ENCODE measurements around the gene NAPB. TPM values are rescaled to one million over a fixed set of nuclear protein-coding genes. Genes with fewer than 3 reads are reported as not detected.
"Not testable (repeated sequence)": the region's sequence is repeated elsewhere in the genome, so short reads cannot be mapped to it uniquely, and the experiment has no call there.

The NAPB gene
- 10 to 100 TPM; 15.0 to 22.3 (median 18.7) TPM for polyA plus RNA-seq (ENCODE audit: insufficient read length in 4 of 4)

DNA sequence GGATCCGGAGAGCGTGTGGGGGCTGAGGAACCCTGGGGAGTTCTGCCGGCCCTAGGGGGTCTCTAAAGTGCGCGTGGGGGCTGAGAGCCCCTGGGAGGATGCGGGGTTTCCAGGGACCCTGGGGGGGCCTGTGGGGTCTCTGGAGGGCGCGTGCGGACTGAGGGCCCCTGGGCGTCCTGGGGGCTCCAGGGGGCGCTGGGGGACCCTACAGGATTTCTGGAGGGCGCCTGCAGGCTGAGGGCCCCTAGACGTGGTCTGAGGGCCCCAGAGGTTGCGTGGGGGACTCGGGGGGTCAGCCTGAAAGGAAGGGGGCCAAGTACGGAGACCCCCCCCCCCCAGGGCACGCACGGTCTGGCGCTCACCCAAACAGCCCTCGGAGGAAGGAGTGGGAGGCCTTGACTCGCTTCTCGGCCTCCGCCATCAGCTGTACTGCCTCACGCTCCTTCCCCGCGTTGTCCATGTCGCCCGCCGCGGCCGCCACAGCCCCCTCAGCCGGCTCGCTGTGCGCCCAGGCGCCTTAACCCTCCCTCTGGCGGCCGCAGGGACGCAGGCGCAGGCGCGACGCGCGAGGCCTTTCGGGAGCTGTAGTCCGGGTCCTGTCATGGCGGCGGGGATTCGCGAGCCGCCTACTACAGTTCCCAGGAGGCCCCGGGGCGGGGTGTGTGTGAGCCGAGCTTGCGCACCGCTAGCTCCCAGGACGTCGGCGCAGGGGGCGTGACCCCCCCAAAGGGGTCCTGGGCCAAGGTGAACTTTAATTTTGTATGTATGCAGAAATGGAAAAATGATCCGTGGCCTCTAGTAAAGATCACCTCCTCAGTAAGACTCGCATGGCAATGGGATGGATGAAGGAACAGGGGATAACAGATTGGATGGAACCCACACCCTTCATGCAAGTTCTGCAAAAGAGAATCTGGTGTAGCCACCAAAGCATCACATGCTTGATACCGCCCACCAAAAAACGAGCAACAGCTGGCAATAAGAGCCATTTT, at the start of gene NAPB:
Gene NAPB, minus strand, starts transcription at position 546 of the 989 bp plus-strand sequence. Its CDS starts 86 bp downstream, at position 460.
- peak; percentile 79 to 88 (median 86) for DNase-seq (ENCODE audit: low read depth in 4 of 4, low spot score in 3 of 4)

DNA sequence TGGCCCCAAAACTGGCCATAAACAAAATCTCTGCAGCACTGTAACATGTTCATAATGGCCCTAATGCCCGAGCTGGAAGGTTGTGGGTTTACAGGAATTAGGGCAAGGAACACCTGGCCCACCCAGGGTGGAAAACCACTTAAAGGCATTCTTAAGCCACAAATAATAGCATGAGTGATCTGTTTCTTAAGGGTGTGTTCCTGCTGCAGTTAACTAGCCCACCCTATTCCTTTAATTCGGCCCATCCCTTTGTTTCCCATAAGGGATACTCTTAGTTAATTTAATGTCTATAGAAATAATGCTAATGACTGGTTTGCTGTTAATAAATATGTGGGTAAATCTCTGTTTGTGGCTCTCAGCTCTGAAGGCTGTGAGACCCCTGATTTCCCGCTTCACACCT, 45.7 kb upstream of the NAPB start:
- DNase-seq (ENCODE audit: low read depth in 4 of 4, low spot score in 3 of 4), result not testable (repeated sequence)

DNA sequence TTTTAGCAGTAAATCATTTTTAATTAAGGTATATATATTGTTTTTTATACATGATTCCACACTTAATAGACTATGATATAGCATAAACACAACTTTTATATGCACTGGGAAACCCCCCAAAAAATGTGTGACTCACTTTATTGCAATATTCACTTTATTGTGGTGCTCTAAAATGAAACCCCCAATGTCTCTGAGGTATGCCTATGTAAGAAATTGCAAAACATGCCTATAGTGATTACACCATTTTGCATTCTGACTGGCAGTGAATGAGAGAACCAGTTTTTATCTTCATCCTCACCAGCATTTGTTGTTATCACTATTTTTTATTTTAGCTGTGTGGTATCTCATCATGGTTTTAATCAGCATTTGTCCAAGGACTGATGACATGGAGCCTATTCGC, 39.9 kb upstream of the NAPB start:
- DNase-seq (ENCODE audit: low read depth in 4 of 4, low spot score in 3 of 4), result no peak

DNA sequence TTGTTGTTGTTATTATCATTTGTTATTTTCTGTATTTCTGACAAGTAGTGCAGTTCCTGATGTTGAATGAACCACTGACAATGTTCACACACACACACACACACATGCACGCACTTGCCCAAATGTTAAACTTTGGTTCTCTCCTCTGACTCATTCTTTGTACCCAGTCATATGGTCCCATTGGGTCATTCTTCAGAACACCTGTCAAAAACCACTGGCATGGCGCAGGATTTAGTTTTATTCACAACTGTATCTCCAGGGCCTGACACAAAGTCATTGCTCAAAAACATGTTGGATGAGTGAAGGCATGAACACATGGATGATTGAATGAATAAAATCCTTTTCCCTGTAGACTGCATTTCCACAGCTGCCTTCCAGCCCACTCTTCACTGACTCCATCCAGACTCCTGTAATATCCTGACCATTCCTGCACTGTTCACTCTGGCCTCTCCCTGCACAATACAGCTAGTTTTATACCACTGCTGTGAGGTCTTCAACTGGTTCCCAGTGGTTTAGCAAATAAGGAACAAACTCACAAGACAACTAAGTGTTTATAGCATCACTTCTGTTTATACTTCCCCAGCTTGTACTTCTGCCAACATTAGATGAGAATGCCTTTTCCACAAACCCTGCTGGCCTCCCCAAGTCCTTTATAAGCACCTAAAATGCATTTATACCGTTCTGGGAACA, 38.3 kb upstream of the NAPB start:
- DNase-seq (ENCODE audit: low read depth in 4 of 4, low spot score in 3 of 4), result no peak

DNA sequence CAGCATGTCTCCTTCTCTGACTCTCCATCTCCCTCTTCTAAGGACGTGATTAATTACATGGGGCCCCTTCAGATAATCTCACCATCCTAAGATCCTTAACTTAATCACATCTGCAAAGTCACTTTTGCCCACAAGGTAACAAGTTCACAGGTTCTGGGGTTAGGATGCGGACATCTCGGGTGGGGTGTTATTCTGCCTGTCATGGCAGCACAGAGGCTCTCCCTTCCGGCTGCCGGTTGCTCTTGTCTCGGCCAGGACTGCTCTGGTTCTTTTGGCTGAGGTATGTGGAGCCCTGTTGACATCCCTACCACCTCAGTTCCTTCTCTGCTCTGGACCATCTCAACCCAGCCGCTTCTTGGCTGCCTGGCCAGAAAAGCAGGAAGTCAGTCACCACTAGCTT, 35.6 kb upstream of the NAPB start:
- no peak for DNase-seq (ENCODE audit: low read depth in 4 of 4, low spot score in 3 of 4)

DNA sequence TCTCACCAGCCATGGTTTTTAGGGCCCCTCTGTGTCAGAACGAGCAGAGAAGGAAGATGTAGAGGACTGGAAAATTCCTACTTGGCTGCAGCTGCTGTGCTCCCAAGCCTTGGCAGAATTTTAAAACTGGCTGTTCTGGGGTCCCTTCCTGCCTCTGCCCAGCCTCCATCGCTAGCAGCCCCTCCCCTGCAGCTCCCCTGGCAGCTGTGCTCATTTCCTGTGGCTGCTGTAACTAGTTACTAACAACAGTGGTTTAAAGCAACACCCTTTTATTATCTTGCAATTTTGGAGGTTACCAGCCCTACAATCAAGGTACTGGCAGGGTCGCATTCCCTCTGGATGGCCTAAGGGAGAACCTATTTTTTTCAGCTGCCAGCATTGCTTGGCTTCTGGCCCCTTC, 35.1 kb upstream of the NAPB start:
- no peak for DNase-seq (ENCODE audit: low read depth in 4 of 4, low spot score in 3 of 4)

DNA sequence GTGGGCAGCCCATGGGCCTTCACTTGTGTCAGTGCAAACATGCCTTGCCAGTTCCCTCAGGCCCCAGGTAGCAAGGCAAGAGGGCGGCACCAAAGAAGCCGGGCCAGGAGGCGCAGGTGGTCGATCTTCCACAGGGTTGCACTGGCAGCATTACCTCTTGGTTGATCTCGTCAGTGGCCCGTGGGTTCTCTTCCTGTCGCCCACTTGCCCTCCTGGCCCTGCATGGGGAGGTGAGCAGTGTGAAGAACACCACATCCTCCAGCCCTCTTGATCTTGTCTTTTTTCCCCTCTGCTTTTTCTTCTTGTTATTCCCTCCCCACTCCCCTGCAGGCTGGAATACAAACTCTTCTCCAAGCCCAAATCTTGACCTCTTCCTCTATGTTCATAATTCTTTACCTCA, 34.4 kb upstream of the NAPB start:
- DNase-seq (ENCODE audit: low read depth in 4 of 4, low spot score in 3 of 4), result no peak

DNA sequence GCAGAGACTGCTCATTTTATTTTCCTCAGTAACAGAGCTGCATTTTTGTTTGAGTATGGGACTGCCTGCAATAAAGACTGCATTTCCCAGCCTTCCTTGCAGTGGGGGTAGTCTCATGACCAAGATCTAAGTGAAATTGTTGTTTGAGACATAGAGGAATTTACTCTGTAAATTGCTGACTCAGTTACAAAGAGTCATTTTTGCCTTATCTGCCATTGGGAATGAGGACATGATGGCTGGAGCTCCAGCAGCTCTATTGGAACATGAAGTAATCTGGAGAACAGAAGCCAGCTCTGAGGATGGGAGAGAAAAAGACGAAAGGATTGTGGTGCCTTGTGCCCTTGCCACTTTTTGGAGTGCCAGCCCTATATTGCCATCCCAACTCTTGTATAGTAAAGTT, 33.5 kb upstream of the NAPB start:
- DNase-seq (ENCODE audit: low read depth in 4 of 4, low spot score in 3 of 4), result no peak

DNA sequence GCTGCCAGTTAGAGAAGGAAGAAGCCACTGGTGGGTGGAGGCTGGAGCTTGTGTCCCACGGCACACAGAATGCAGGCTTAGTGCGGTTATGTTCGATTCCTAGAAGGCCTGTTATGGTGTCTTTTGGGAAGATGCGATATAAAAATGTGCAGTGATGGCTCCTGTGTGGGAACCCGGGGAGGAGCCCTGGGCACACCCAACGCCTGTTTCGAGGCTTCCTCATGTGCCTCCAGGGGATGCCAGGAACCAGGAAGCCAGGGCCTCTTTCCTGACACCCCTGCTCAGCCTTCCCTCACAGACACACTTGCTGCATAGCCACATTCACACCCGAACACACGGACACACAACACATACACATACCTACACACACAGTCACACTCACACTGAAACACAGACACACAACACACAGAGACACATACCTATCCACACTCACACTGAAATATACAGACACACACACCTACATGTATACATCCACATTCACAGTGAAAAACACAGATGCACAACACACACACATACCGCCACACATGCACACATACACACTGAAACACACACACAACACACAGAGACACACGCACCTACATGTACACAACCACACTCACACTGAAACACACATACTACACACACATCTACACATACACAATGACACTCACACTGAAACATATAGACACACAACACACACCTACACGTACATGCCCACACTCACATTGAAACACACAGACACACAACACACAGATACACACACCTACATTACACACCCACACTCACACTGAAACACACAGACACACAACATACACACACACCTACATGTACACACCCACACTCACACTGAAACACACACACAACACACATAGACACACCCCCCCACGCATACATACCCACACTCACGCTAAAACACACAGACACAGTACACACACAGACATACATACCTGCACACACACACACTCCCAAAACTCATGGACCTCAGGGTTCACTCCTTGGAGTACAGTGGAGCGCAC, 32.6 kb upstream of the NAPB start:
- no peak for DNase-seq (ENCODE audit: low read depth in 4 of 4, low spot score in 3 of 4)

DNA sequence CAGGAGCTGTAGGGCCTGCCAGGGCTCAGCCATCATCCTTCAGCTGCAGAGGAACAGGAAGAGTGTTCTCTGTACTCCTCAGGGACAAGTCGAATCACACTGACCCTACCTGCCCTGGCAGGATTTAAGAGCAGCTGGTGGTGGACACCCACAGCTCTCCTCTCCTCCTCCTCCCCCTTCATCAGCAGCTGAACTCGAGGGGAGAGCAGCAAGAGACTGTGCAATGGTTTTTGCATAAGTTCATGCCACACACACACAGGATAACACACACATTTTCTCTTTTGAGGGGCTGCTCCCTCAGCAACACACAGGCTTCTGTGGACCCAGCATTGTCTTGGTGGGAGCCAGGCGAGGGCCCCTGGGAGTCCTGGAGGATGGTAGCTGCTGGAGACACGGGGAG, 31.5 kb upstream of the NAPB start, which contains the start of gene CST11:
Gene CST11, minus strand, starts transcription at position 101 of the 400 bp plus-strand sequence. Its CDS starts 65 bp downstream, at position 36.
- no peak for DNase-seq (ENCODE audit: low read depth in 4 of 4, low spot score in 3 of 4)

DNA sequence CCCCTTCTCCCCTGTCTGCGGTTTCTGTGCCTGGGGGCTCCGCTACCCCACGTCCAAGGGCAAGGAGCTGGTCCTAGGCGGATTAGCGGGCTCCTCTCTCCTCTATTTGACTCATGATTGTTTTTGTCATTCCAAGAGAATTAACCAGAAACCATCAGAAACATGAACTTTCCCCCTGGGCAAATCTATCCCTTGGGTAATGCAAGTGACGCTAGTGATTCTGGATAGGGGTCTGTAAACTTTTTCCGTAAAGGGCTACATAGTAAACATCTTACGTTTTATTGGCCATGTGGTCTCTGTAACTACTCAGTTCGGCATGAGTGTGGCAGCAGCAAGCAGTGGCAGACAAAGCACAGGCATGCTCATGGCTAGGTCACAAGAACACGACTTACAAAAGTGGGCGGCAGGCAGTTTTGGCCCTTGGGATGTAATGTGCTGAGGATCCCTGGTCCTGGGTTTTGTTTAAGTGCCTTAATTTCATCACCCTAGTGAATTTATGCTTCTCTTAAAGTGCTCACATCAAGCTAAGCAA, 30.7 kb upstream of the NAPB start:
- no peak for DNase-seq (ENCODE audit: low read depth in 4 of 4, low spot score in 3 of 4)

DNA sequence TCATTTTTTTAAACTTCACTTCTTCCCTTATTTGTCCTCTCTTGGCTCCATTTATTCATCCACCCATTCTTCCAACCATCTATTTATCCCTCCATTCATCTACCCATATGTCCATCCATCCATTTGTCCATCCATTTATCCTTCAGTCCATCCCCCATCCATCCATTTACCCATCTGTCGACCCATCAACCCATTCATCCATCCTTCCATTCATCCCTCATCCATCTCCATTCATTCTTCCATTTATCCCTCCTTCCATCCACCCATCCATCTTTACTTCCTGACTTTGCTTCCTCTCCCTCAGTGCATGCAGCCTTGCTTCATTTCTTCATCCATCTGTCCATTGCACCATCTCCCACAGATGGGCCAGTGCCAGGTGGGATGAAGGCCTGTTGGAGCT, 29.6 kb upstream of the NAPB start:
- no peak for DNase-seq (ENCODE audit: low read depth in 4 of 4, low spot score in 3 of 4)

DNA sequence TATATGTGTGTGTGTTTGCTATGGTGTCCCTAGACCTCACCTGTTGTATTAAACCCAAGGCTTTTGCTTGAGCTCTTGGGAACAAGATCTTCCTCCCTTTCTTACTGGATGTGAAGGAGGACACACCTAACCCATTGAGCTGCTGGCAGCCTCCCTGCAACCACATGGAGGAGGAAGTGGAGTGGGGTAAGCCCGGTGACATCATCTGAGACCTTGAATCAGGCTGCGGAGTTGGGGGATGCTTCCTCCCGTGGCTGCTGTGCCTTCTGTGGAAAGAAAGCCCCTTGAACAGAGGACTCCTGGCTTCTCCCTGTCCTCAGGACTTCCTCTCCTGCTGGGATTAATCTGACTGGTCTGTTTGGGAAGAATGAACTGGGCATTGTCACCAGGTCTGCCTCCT, 28.1 kb upstream of the NAPB start:
- DNase-seq (ENCODE audit: low read depth in 4 of 4, low spot score in 3 of 4), result no peak

DNA sequence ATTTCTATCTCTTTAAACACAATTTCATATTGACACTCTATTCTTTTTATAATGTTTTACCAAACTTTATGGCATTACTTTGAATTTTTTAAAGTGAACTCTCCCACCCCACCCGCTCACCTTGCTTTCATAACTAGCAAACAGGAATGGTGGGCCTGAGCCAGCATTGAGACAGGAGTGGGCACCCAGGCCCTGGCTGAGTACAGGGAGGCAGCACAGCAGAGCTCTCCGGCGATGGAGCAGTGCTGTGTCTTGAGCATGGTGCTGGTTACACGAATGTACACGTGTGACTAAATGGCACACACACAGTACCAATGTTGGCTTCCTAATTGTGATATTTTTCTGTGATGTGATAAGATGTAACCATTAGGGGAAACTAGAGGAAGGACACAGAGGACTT, 26.9 kb upstream of the NAPB start:
- no peak for DNase-seq (ENCODE audit: low read depth in 4 of 4, low spot score in 3 of 4)

DNA sequence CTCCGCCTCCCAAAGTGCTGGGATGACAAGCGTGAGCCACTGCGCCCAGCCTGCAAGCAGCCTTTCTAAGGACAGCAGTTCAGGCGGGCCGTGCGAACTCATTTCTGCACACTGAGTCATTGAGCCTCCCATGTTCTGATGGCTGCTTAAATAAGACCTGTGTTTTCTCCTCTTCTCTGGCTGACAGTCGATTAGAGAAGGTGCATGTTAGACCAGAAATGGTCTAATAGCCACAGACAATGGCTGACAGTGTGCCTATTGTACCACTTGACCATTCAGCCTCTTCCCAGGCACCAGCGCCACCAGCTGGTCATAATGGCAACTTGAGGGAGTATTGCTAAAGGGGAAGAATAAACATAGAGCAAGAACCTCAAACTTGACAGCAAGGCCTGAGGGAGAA, 25.2 kb upstream of the NAPB start:
- no peak for DNase-seq (ENCODE audit: low read depth in 4 of 4, low spot score in 3 of 4)

DNA sequence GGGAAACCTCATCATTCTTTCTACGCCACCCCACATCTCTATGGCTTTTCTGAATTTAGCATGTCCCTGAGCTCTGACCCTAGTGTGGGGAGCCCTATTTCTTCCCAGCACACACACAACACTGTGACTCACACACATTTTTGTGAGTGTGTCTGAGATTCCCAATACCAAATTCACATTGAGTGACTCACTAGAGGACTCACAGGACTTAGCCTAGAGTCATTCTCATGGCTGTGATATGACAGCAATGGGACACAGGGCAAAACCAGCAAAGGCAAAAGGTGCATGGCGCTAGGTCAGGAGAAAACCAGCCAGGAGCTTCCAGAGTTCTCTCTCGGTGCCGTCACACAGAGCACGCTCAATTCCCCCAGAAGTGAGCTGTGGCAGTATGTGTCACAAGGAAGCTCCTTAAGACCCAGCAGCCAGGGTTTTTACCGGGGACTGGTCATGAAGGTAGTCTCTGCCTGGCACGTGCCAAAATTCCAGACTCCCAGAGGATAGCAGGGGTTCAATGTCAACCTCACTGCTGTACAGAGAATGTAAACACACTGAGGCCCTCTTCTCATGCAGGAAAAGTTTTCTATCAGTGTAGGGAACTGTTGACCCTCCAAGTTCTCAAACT, 24.4 kb upstream of the NAPB start:
- DNase-seq (ENCODE audit: low read depth in 4 of 4, low spot score in 3 of 4), result no peak

DNA sequence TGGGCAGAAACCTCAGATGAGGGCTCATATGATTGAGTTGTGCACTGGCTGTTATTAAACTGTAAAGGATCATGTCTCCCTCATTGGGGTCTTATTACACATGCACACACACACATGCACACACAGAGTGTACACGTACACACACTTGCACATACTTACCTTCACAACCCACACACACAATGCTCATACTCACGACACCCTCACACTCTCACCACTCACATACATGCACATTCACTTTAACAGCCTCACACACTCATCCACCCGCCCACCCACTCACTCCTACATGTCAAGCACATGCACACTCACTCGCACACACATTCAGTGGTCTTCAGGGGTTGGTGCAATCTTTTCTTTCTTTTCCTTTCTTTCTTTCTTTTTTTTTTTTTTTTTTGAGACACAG, 23.6 kb upstream of the NAPB start:
- DNase-seq (ENCODE audit: low read depth in 4 of 4, low spot score in 3 of 4), result no peak

DNA sequence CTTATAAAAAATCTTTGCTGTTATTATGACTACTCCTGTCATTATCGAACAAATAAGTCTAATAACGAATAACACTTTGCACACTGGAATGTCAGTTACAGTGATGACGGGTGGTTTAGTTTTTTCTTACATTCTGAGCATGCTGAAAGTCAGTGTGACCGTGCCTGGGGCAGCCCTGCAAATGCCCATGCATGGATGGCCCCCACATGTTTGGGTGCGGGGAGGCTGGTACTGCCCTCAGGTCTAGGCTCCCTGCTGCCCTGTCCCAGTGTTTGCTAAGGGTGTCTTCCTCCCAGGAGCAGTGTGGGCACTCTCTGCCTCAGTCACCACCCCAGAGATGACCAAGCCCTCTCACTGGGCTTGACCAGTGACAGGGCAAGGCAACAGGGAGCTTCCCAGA, 21.1 kb upstream of the NAPB start:
- DNase-seq (ENCODE audit: low read depth in 4 of 4, low spot score in 3 of 4), result no peak

DNA sequence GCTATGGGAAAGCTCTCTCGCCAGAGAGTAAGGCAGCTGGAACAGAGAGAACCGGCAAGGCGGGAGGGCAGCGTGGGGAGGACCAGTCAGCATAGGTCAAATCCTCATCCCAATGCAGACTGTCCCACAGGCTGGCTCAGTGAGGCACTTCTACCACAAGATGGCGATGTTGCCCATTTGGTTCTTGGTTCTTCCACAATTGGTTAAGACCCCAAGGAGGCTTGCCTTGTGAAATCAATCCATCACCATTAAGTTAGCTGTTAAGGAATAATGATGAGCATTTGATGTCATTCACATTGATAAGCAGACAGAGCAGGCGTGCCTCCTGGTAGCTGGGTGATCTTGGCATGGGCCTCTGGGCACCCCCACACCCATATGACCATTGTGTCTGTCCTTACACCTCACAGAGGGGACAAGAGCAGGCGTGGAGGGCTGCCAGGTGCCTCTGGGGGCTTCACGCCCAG, 20.6 kb upstream of the NAPB start:
- peak; percentile 67 to 74 (median 68) for DNase-seq (ENCODE audit: low read depth in 4 of 4, low spot score in 3 of 4)

DNA sequence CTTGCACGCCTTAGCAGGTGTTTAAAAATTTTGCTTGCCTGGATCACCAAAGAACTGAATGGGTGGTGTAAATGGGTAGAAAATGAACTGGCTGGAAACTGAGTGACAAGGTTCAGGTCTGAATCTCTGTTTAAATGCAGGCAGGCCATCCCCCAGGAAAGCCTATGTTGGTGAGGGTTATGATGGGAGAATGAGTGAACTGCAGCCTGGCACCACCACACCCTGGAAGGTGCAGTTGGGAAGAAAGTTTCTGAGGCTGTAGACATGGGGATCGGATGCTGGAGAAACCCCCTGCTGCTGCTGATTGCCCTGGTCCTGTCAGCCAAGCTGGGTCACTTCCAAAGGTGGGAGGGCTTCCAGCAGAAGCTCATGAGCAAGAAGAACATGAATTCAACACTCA, 18.7 kb upstream of the NAPB start:
- no peak for DNase-seq (ENCODE audit: low read depth in 4 of 4, low spot score in 3 of 4)
